SJCRH30 (cell line): Measurements from ENCODE around the gene MSH2. TPM values are rescaled to one million over a fixed set of nuclear protein-coding genes. Genes with fewer than 3 reads are reported as not detected.
A peak's percentile ranks its signal among the peaks of the same experiment; 100 is the strongest.
"Not testable (repeated sequence)": the region's sequence is repeated elsewhere in the genome, so short reads cannot be mapped to it uniquely, and the experiment has no call there.

Experiments used
- DNase-seq, 2 experiments: peaks; one replicate each; pipeline ENCODE4 v3.0.0-alpha.2; 2015 to 2020
- H3K27ac ChIP-seq: fragments of 250-450 bp; sonication (Bioruptor Pico); 2 replicates; pipeline ENCODE4 v1.5.1; 2020; ENCODE audit warnings: mild to moderate bottlenecking, moderate library complexity
- H3K27me3 ChIP-seq: fragments of 250-450 bp; sonication (Bioruptor Pico); 2 replicates; pipeline ENCODE4 v1.5.1; 2020; ENCODE audit warnings: mild to moderate bottlenecking, moderate library complexity
- H3K36me3 ChIP-seq: fragments of 250-450 bp; sonication (Bioruptor Pico); 2 replicates; pipeline ENCODE4 v1.5.1; 2020; ENCODE audit warnings: mild to moderate bottlenecking, moderate library complexity
- H3K4me1 ChIP-seq: fragments of 250-450 bp; sonication (Bioruptor Pico); 2 replicates; pipeline ENCODE4 v1.5.1; 2020; ENCODE audit warnings: mild to moderate bottlenecking, moderate library complexity
- H3K4me3 ChIP-seq: fragments of 250-450 bp; sonication (Bioruptor Pico); 2 replicates; pipeline ENCODE4 v1.5.1; 2020; ENCODE audit warnings: mild to moderate bottlenecking, moderate library complexity
- H3K9me3 ChIP-seq: fragments of 250-450 bp; sonication (Bioruptor Pico); replicated peaks from 2 replicates; pipeline ENCODE4 v1.5.1; 2020; ENCODE audit warnings: mild to moderate bottlenecking, moderate library complexity
- total RNA-seq: library from RNA; depleted of rRNA; stranded (reverse); fragments of >200 nt; shearing (Covaris generic); gene quantifications from 2 replicates; pipeline ENCODE4 v1.2.3, GENCODE V29; 2014

MSH2 gene
- total RNA-seq, 1 experiment from 2014 or later, result 180 TPM

- no peaks in the 10 kb centered on the region for H3K36me3 ChIP-seq
- no peak for DNase-seq
- H3K4me1 ChIP-seq, result no peaks in the 10 kb centered on the region
- no peak overlapping the region for H3K4me3 ChIP-seq
- no peaks in the 10 kb centered on the region for H3K27me3 ChIP-seq
- no peak overlapping the region for H3K27ac ChIP-seq
- H3K9me3 ChIP-seq, result no peaks in the 10 kb centered on the region
Observed at GRCh38 chr2:47389692-47390091, 13.3 kb upstream of the MSH2 start.

- Histone ChIP-seq H3K9me3 (no peaks in the 10 kb centered on the region), H3K27me3 (no peaks in the 10 kb centered on the region), H3K4me3 (peak overlapping the region; percentile 90), H3K4me1 (no peaks in the 10 kb centered on the region; the same call in 1 of the 2 replicates), H3K27ac (peak overlapping the region; percentile 80), H3K36me3 (peaks cover 12% of the 10 kb centered on the region)
- DNase-seq, result no peak
Observed at GRCh38 chr2:47401789-47402554, 984 bp upstream of the MSH2 start.

GRCh38 chr2:47402555-47402804, 476 bp upstream of the MSH2 start:
- DNase-seq, result no peak
- peak overlapping the region; percentile 90 for H3K4me3 ChIP-seq
- H3K9me3 ChIP-seq, result no peaks in the 10 kb centered on the region
- H3K36me3 ChIP-seq, result peaks cover 12% of the 10 kb centered on the region
- H3K27ac ChIP-seq, result peak overlapping the region; percentile 80
- H3K4me1 ChIP-seq, result no peaks in the 10 kb centered on the region; the same call in 1 of the 2 replicates
- no peaks in the 10 kb centered on the region for H3K27me3 ChIP-seq

DNA sequence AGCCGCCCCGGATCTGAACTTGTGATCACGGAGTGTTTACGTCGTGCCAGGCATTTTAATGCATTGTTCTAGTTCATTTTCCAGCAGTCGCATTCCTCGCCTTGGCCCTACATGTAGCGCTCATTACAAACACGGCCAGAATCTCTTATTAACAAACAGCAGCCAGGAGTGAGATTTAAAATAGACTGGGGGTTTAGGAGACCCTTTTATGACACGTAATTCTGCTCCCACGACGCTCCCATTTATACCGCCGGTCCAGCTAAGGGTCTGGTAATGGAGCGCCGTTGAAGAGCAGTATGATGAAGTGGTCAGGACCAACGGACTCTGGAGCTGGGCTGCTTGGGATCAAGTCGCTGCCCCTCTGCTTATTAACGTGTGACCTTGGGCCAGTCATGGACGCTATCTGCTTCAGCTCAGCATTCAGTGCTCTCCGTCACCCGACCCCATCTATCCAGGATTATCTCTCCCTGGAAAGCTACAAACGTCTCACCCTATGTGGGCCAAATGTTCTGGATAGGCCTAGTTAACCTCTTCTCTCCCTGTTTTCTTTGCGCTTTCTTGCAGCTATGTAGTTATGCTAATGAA, 745 bp downstream of the MSH2 start:
- DNase-seq, result peak; percentile 20 to 43
- Histone ChIP-seq H3K4me3 (peak overlapping the region; percentile 90), H3K27ac (peak overlapping the region; percentile 80), H3K9me3 (no peaks in the 10 kb centered on the region), H3K4me1 (no peaks in the 10 kb centered on the region; the same call in 1 of the 2 replicates), H3K36me3 (peaks cover 20% of the 10 kb centered on the region), H3K27me3 (no peaks in the 10 kb centered on the region)

- DNase-seq, result peak in 1 of 2 experiments; percentile 17
- Histone ChIP-seq H3K9me3 (no peaks in the 10 kb centered on the region), H3K4me1 (no peaks in the 10 kb centered on the region; the same call in 1 of the 2 replicates), H3K36me3 (peaks cover 25% of the 10 kb centered on the region), H3K4me3 (peak overlapping the region; percentile 90), H3K27ac (no peak overlapping the region), H3K27me3 (no peaks in the 10 kb centered on the region)
Observed at GRCh38 chr2:47404356-47404755, 1.4 kb downstream of the MSH2 start.

GRCh38 chr2:47405757-47406156, 2.8 kb downstream of the MSH2 start:
- Histone ChIP-seq H3K36me3 (peaks cover 37% of the 10 kb centered on the region), H3K4me3 (no peak overlapping the region), H3K27me3 (no peaks in the 10 kb centered on the region), H3K4me1 (no peaks in the 10 kb centered on the region; the same call in 1 of the 2 replicates), H3K27ac (no peak overlapping the region), H3K9me3 (no peaks in the 10 kb centered on the region)
- no peak for DNase-seq

DNA sequence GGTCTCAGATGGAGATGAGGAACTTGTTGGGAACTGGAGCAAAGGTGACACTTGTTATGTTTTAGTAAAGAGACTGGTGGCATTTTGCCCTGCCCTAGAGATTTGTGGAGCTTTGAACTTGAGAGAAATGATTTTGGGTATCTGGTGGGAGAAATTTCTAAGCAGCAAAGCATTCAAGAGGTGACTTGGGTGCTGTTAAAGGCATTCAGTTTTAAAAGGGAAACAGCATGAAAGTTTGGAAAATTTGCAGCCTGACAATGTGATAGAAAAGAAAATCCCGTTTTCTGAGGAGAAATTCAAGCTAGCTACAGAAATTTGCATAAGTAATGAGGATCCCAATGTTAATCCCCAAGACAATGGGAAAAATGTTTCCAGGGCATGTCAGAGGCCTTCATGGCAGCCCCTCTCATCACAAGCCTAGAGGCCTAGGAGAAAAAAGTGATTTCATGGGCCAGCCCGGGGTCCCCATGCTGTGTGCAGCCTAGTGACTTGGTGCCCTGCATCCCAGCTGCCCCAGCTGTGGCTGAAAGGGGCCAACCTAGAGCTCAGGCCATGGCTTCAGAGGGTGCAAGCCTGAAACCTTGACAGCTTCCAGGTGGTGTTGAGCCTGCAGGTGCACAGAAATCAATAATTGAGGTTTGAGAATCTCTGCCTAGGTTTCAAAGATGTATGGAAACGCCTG, 3.8 kb downstream of the MSH2 start:
- H3K36me3 ChIP-seq, result peaks cover 48% of the 10 kb centered on the region
- H3K4me3 ChIP-seq, H3K27ac ChIP-seq, H3K4me1 ChIP-seq, H3K9me3 ChIP-seq, H3K27me3 ChIP-seq, DNase-seq: not testable (repeated sequence)

GRCh38 chr2:47407976-47408375, 5.0 kb downstream of the MSH2 start:
- not testable (repeated sequence) for H3K4me1 ChIP-seq, H3K27me3 ChIP-seq, H3K4me3 ChIP-seq, H3K27ac ChIP-seq, DNase-seq, H3K9me3 ChIP-seq
- peaks cover 60% of the 10 kb centered on the region for H3K36me3 ChIP-seq

- Histone ChIP-seq H3K4me1 (no peaks in the 10 kb centered on the region), H3K4me3 (no peak overlapping the region), H3K9me3 (no peaks in the 10 kb centered on the region), H3K27me3 (no peaks in the 10 kb centered on the region), H3K36me3 (peaks cover 77% of the 10 kb centered on the region), H3K27ac (no peak overlapping the region)
- no peak for DNase-seq
Observed at GRCh38 chr2:47414682-47415458, 11.9 kb downstream of the MSH2 start.

- Histone ChIP-seq H3K27me3 (no peaks in the 10 kb centered on the region), H3K36me3 (peaks cover 75% of the 10 kb centered on the region), H3K27ac (no peak overlapping the region), H3K4me3 (no peak overlapping the region), H3K4me1 (no peaks in the 10 kb centered on the region), H3K9me3 (no peaks in the 10 kb centered on the region)
- no peak for DNase-seq
Observed at GRCh38 chr2:47420214-47420613, 17.3 kb downstream of the MSH2 start.

DNA sequence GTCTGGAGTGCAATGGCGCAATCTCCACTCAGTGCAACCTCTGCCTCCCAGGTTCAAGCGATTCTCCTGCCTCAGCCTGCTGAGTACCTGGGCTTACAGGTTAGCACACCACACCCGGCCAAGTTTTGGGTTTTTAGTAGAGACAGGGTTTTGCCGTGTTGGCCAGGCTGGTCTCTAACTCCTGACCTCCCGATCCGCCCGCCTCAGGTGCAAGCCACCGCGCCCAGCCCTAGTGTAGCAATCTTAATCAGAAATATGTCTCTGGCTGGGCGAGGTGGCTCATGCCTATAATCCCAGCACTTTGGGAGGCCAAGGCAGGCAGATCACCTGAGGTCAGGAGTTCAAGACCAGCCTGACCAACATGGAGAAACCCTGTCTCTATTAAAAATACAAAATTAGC, 17.7 kb downstream of the MSH2 start:
- DNase-seq, H3K4me1 ChIP-seq, H3K27ac ChIP-seq, H3K27me3 ChIP-seq, H3K9me3 ChIP-seq, H3K4me3 ChIP-seq: not testable (repeated sequence)
- H3K36me3 ChIP-seq, result peaks cover 76% of the 10 kb centered on the region

DNA sequence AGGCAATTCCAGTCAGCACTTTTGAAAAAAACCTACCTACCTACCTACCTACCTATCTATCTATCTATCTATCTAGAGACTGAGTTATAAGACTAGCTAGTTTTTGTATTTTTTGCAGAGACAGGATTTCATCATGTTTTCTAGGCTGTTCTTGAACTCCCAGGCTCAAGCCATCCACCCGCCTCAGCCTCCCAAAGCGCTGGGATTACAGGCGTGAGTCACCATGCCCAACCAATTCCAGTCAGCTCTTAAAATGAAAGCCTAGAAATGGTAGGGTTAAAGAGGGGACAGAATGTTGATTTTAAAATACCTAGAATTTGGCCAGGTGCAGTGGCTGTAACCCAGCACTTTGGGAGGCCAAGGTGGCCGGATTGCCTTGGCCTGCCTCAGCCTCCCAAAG, 19.1 kb downstream of the MSH2 start:
- Histone ChIP-seq H3K36me3 (peaks cover 72% of the 10 kb centered on the region), H3K4me1 (no peaks in the 10 kb centered on the region), H3K27me3 (no peaks in the 10 kb centered on the region), H3K4me3 (no peak overlapping the region), H3K27ac (no peak overlapping the region), H3K9me3 (no peaks in the 10 kb centered on the region)
- DNase-seq, result no peak

GRCh38 chr2:47422560-47422959, 19.6 kb downstream of the MSH2 start:
- no peak for DNase-seq

DNA sequence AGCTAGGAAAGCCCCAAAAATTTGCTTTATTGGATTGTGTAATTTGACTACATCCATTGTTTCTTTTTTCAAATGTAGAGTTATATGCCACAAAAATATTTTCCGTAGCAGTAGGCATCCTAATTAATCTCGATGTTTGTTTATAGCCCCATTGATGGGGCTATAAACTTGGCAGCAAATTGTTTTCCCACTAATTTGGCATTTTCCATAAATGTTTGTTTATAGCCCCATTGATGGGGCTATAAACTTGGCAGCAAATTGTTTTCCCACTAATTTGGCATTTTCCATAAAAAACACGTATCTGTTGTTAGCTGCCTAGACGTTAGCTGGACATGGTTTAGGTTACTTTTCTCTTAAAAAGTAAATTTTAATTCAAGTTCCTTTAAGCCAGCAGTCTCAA, 23.8 kb downstream of the MSH2 start:
- Histone ChIP-seq H3K27ac (no peak overlapping the region), H3K4me3 (no peak overlapping the region), H3K36me3 (peaks cover 81% of the 10 kb centered on the region), H3K9me3 (no peaks in the 10 kb centered on the region), H3K27me3 (no peaks in the 10 kb centered on the region), H3K4me1 (no peaks in the 10 kb centered on the region)
- no peak for DNase-seq

More at GRCh38 chr2:47422560-47422959, 19.6 kb downstream of the MSH2 start:
- Histone ChIP-seq H3K4me3 (no peak overlapping the region), H3K9me3 (no peaks in the 10 kb centered on the region), H3K27me3 (no peaks in the 10 kb centered on the region), H3K36me3 (peaks cover 70% of the 10 kb centered on the region), H3K4me1 (no peaks in the 10 kb centered on the region), H3K27ac (no peak overlapping the region)

GRCh38 chr2:47429795-47430194, 26.8 kb downstream of the MSH2 start:
- H3K27ac ChIP-seq, result no peak overlapping the region
- H3K4me1 ChIP-seq, result no peaks in the 10 kb centered on the region
- H3K36me3 ChIP-seq, result peaks cover 66% of the 10 kb centered on the region
- no peak for DNase-seq
- no peaks in the 10 kb centered on the region for H3K9me3 ChIP-seq
- H3K4me3 ChIP-seq, result no peak overlapping the region
- H3K27me3 ChIP-seq, result no peaks in the 10 kb centered on the region
